HG03558 (cell line): ENCODE data around the gene ZNF554.

Experiments used
- ATAC-seq: cut with Tn5 transposase; IDR thresholded peaks from one replicate; pipeline ENCODE4 v1.9.1; 2021; ENCODE audit warnings: moderate number of reproducible peaks; ENCODE audit not compliant: unreplicated experiment; ENCODE audit errors: extremely low read depth

The ZNF554 gene

GRCh38 chr19:2819540-2820111 lies at the start of gene ZNF554:
ZNF554 (plus strand) TSS chr19:2819868; CDS start chr19:2820072, 204 bp downstream.
- ATAC-seq = peak; percentile 60

GRCh38 chr19:2770055-2771013 lies 49.3 kb upstream of the ZNF554 start:
- no peak for ATAC-seq

- no peak for ATAC-seq
Measured at GRCh38 chr19:2771786-2772674, 47.6 kb upstream of the ZNF554 start.

DNA sequence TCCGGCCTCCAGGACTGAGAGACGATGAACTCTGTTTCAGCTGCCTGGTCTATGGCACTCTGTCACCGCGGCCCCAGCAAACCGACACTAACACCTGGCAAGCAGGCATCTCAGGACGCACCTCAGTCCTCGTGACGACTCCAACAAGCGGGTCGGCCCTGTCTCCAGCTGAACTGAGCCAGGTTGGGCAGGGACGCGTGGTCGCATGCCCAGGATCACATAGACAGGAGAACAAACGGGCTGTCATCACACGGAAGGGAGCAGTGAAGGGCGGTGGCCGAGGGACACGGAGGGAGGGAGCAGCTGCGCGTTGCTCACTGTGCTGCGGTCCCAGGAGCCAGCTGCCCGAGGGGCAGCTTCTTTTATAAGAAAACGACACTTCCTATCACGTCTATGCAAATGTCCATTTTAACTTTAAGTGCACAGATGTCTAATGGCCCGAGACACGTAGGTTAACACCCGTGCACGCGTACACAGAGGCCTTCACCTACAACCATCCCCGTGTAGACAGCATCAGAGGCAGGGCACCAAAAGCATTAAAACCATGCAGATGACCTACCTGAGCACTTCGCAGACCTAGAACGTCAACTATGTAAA lies 45.5 kb upstream of the ZNF554 start:
- no peak for ATAC-seq

GRCh38 chr19:2774953-2775555 lies 44.6 kb upstream of the ZNF554 start:
- ATAC-seq = no peak

DNA sequence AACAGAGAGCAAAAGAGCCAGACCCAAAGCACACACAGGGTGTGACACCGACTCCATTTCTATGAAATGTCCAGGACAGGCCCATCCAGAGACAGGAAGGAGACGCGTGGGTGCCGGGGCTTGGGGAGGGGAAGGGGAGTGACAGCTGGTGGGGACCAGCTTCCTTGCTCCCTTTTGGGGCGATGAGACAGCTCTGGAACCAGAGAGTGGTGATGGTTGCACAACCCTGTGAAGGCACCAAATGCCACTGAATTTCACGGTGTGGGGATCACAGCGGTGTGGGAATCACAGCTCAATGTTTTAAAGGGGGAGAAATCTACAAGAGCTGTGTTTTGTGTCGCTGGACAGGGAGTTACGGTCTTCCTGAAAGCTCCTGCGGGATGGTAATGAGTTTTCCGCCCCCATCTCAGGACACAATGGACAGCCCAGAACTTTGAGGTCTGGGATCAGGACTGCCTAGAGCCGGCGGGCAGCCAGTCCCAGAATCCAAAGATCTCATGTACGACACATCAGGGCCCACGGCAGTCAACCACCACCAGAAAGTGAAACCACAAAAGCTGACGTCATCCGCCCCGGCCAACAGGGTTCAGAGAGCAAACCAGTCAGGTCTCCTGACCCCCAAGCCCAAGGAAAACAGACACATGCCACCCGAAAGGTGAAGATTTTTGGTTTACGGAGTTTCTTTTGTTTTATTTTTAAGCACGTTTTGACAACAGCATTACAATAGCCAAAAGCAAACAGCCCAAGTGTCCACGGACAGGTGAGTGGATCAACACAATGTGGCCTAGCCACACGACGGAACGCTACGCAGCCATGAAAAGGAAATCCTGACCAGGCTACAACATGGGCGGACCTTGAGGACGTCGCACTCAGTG lies 43.9 kb upstream of the ZNF554 start:
- no peak for ATAC-seq

- ATAC-seq = no peak
Measured at GRCh38 chr19:2777952-2778683, 41.5 kb upstream of the ZNF554 start.

DNA sequence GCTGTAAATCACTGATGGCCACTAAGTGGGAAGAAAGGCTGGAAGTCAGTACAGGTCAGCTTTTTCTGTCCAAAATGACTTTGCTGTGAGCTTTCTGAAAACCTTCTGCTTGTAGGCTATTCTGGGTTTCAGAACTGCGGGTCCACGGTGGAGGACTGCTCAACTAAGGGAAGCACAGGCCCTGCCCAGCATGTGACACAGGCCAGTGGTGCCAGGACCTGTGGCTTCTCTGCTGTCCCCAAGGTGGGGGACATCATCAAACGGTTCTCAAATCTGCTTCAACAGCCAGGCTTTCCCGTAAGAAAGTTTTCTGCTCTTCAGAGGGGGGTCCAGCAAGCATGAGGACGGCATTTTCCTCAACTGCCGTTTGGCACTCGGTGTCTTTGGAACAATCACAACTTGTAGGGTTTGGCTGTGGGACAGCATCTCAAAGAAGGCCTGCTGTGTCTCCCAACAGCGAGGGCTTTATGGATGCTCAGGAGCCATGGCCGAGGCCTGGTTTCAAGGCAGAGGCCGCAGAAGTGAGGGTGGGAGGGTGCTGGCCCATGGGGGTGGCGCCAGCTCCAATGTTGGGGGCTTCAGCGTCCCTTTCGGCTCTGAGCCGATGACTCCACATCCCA lies 40.4 kb upstream of the ZNF554 start:
- ATAC-seq = no peak

DNA sequence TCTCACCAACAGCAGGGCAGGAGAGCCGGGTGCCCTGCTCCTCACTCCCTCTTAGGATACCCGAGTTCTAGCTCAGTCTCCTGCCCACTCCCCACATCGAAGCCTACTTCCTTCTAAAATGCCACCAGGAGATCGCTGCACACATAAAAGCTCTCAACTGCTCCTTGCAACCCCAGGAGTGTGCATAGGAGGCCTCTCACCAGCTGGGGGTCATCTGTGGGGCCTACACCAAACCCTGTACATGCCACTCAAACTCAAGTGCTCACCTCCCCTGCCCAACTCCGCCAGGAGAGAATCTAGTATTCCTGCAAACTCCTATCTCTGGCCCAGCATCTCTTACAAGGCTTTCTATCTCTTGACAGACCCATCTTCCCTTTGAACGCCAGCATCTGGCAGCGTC lies 39.4 kb upstream of the ZNF554 start:
- ATAC-seq = no peak

DNA sequence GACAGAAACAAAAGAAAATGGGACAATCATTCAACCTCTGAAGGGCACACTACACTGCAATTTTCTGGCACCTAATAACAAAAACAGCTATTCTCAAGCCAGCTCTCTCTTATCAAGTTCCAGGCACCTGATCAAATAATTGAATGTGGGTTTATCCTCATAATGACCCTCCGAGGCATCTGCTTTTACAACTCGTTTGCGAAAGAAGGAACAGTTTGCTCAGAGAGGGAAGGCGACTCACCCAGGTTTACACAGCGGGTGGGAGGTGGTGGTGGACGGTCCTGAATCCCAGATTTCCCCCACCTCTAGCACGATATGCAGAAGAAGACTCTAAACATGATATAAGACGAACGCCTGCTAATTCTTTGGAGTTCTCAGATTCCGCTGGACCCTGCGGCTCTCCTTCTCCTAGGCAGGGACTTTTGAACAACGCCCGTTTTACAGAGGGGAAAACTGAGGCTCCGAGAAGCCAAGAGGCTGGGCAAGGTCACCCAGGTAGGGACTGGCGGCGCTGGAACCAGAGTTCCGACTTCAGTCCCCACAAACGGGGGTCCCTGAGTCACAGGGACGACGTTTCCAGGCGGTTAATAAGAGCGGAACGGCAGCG lies 37.2 kb upstream of the ZNF554 start:
- ATAC-seq = no peak

DNA sequence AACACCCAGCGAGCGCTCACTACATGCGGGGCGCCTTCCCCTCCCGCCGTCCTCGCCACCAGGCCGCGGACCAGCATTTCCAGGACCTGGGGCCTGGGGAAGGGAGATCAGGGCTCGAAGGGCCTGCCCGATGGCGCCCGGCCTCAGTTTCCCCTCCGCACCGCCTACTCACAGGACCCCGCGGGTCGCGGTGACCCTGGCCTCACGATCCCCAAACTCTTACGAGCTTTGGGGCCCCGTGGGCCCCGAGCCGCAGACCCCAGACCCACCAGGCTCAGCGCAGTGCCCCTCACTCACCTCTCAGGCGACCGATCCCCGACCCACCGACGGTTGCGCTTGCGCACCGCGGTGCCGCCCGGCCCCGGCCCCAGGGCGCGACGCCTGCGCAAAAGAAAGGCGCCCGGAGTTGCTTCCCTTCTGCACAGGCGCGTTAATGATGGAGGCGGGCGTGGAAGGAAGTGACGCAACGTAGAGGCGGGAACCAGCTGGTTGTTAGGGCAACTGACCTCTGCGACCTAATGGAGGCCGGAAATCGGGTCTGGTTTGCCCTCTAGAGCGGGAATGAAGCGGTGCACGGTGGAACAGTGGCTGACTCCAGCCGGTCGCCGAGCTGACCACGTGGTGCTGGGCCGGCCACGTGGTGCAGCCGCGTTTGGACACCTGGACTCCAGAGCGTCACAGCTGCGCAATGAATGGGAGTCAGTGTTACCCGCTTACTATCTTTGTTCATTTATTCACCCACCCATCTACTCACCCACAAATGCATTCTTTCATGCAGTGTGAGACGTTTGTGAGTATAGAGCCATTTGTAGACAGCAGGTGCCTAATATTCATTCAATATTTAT lies 36.5 kb upstream of the ZNF554 start, which contains the start of gene SGTA:
SGTA (minus strand) TSS at position 338 of the 845 bp plus-strand sequence. CDS start 14,205 bp downstream, outside the sequence.
- peak; percentile 48 for ATAC-seq

- no peak for ATAC-seq
Measured at GRCh38 chr19:2783781-2784145, 35.9 kb upstream of the ZNF554 start.

- ATAC-seq = peak; percentile 52
Measured at GRCh38 chr19:2785244-2785997, 34.2 kb upstream of the ZNF554 start, which contains the start of gene THOP1. THOP1 (plus strand) TSS chr19:2785503; CDS start chr19:2785663, 160 bp downstream.

- ATAC-seq = no peak
Measured at GRCh38 chr19:2787115-2787514, 32.6 kb upstream of the ZNF554 start.

DNA sequence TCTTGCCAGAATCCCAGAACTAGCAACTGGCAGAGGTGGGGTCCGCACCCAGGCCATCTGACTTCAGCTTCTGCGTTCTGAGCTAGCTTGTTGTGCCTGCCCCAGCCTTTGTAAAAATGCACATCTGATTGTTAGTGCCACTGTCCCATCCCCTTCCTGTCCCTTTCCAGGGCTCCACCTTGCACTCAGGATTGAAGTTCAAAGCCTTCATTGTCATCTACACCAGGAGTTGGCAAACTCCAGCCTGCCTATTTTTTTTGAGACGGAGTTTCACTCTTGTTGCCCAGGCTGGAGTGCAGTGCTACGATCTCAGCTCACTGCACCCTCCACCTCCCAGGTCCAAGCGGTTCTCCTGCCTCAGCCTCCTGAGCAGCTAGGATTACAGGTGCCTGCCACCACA lies 31.4 kb upstream of the ZNF554 start:
- ATAC-seq = no peak

DNA sequence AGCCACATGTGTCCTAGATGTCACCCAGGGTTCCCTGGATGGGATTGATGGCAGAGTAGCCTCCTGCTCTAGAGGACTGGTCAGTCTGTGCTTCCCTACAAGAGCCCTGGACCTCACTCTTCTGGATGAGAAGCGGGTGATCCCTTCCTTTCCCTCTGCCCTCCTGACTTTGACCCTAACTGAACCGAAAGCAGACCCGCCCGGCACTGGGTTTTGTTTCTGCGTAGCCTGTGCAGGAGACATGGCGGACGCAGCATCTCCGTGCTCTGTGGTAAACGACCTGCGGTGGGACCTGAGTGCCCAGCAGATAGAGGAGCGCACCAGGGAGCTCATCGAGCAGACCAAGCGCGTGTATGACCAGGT lies 29.5 kb upstream of the ZNF554 start:
- ATAC-seq = no peak
